Vagina (tissue), 2 donors: ENCODE measurements around the gene ATP8B1.

Source experiments
- CTCF ChIP-seq, 3 experiments: fragments of 450-650 bp in 2 of 3; fragments of 200-600 bp in 1 of 3; sonication (generic) in 1 of 3; IDR thresholded peaks; one replicate each; pipeline ENCODE4 v1.5.1; 2017 to 2019; ENCODE audit warnings: antibody characterized with exemption in 3 of 3, mild to moderate bottlenecking in 2 of 3, moderate library complexity in 2 of 3
- POLR2A ChIP-seq, 2 donors: fragments of 450-650 bp; IDR thresholded peaks; one replicate each; pipeline ENCODE4 v1.6.1; 2017; ENCODE audit warnings: antibody characterized with exemption in 2 of 2, mild to moderate bottlenecking in 2 of 2, moderate library complexity in 2 of 2

- TF ChIP-seq POLR2A (IDR thresholded peaks at IDR 0.05) (no peak), CTCF (IDR thresholded peaks at IDR 0.05) (no peak)
Measured at GRCh38 chr18:57814555-57814954, 11.4 kb upstream of the ATP8B1 start.
